ENCODE results near the gene GINS1. TPM values are rescaled to one million over a fixed set of nuclear protein-coding genes. Genes with fewer than 3 reads are reported as not detected.

GINS1 gene
- total RNA-seq, 1 donor from 2014 or later = not detected

DNA sequence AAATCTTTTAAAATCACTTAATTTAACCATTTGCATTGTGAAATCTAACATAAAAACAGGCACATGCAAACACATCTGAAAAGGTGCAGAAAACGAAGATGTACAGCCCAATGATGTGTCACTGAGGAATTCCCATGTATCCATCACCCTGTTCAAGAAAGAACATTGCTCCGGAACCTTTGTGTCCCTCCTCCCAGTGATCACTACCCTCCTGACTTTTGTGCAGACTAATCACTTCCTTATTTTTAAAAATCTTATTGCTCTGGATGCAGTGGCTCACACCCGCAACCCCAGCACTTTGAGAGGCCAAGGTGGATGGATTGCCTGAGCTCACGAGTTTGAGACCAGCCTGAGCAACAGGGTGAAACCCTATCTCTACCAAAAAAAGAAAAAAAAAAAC lies 14.6 kb downstream of the GINS1 start:
- DNase-seq (ENCODE audit: low spot score in 2 of 2) = no peak
- intact Hi-C loops (cut with DNase I) = no loop called here
- Histone ChIP-seq H3K4me3 (no peak overlapping the region), H3K4me1 (no peaks in the 10 kb centered on the region), H3K27ac (no peak overlapping the region), H3K27me3 (no peaks in the 10 kb centered on the region), H3K9me3 (no peaks in the 10 kb centered on the region), H3K36me3 (no peaks in the 10 kb centered on the region)
- TF ChIP-seq, protein P1, sequence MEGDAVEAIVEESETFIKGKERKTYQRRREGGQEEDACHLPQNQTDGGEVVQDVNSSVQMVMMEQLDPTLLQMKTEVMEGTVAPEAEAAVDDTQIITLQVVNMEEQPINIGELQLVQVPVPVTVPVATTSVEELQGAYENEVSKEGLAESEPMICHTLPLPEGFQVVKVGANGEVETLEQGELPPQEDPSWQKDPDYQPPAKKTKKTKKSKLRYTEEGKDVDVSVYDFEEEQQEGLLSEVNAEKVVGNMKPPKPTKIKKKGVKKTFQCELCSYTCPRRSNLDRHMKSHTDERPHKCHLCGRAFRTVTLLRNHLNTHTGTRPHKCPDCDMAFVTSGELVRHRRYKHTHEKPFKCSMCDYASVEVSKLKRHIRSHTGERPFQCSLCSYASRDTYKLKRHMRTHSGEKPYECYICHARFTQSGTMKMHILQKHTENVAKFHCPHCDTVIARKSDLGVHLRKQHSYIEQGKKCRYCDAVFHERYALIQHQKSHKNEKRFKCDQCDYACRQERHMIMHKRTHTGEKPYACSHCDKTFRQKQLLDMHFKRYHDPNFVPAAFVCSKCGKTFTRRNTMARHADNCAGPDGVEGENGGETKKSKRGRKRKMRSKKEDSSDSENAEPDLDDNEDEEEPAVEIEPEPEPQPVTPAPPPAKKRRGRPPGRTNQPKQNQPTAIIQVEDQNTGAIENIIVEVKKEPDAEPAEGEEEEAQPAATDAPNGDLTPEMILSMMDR (IDR thresholded peaks at IDR 0.05) = no peak

DNA sequence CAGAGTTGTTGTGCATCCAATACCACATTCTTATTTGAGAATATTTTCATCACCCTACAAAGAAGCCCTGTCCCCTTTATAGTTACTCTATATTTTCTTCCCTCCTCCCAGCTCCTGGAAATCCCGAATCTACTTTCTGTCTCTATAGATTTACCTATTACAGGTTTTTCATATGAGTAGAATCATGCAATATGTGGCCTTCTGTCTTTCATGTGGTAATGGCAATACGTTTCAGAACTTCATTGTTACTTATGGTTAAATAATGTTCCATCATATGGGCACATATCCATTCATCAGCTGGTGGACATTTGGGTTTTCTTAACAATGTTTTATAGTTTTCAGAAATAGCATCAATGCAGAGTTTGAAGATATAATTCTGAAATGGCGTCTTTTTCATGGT lies 17.1 kb downstream of the GINS1 start:
- TF ChIP-seq, protein P1 (IDR thresholded peaks at IDR 0.05) = no peak
- no peaks in the 10 kb centered on the region for H3K4me1 ChIP-seq
- H3K4me3 ChIP-seq = no peak overlapping the region
- no peak overlapping the region for H3K27ac ChIP-seq
- H3K27me3 ChIP-seq = no peaks in the 10 kb centered on the region
- intact Hi-C loops (cut with DNase I) = no loop called here
- no peak for DNase-seq (ENCODE audit: low spot score in 2 of 2)
- no peaks in the 10 kb centered on the region for H3K36me3 ChIP-seq
- H3K9me3 ChIP-seq = no peaks in the 10 kb centered on the region

DNA sequence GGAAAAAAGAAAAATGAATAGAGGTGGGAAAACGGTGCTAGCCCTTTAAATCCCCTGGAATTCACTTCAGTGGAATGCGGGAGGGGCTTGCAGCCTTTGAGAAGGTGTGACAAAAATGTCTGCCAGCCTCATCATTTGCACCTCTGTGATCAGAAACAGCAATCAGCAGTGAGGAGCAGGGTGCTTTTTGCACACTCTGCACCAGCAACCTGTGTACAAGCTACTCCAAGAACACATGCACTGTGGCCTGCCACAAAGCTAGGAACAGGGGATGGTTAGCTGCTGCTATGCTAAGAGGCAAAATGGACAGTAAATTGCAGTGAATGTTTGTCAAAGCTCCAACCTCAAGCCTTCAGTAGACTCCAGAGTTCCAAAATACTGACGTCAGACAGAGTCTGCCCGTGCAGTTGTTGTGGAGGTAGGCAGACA lies 29.7 kb downstream of the GINS1 start:
- intact Hi-C loops (cut with DNase I) = no loop called here
- Histone ChIP-seq H3K36me3 (no peaks in the 10 kb centered on the region), H3K4me1 (no peaks in the 10 kb centered on the region), H3K27ac (no peak overlapping the region), H3K4me3 (no peak overlapping the region), H3K9me3 (no peaks in the 10 kb centered on the region), H3K27me3 (no peaks in the 10 kb centered on the region)
- no peak for DNase-seq (ENCODE audit: low spot score in 2 of 2)
- TF ChIP-seq, protein P1 (IDR thresholded peaks at IDR 0.05) = no peak

DNA sequence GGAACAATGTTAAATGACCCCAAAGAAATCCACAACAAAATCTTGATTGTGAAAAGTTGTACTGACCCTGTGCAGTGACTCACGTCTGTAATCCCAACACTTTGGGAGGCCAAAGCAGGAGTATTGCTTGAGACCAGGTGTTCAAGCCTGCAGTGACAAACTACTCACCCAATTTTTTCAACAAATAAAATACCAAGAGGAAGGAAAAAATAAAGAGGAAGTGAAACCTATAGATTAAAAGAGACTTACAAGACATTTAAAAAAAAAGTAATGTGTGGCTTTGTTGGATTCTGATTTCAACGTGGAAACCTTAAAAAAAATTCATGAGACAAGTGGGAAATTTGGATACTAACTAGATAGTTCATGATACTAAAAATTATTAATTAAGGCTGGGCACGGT lies 31.9 kb downstream of the GINS1 start:
- TF ChIP-seq, protein P1 (IDR thresholded peaks at IDR 0.05) = no peak
- Histone ChIP-seq H3K27ac (no peak overlapping the region), H3K36me3 (no peaks in the 10 kb centered on the region), H3K4me3 (no peak overlapping the region), H3K27me3 (no peaks in the 10 kb centered on the region), H3K4me1 (no peaks in the 10 kb centered on the region), H3K9me3 (no peaks in the 10 kb centered on the region)
- intact Hi-C loops (cut with DNase I) = no loop called here
- no peak for DNase-seq (ENCODE audit: low spot score in 2 of 2)

DNA sequence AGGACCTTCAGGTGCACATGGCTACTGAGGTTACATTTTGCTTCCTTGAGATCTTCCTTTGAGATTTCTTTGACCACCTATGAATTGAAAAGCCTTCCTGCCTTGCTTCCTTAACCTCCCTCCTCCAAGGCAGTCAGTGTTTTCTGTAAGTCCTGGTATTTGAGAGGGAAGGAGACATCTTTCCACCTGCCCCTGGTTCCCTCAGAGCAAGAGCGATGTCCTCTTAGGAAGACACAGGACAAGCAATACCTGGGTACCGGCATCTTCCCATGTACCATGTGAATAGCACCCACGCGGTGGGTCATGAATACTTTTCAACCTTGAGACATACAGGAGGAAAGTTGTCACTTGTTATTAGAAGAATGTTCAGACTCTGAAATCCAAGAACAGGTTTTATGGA lies 37.1 kb downstream of the GINS1 start:
- Histone ChIP-seq H3K4me3 (no peak overlapping the region), H3K4me1 (no peaks in the 10 kb centered on the region), H3K36me3 (no peaks in the 10 kb centered on the region), H3K27ac (no peak overlapping the region), H3K9me3 (no peaks in the 10 kb centered on the region), H3K27me3 (no peaks in the 10 kb centered on the region)
- TF ChIP-seq, protein P1 (IDR thresholded peaks at IDR 0.05) = no peak
- no peak for DNase-seq (ENCODE audit: low spot score in 2 of 2)
- intact Hi-C loops (cut with DNase I) = no loop called here

DNA sequence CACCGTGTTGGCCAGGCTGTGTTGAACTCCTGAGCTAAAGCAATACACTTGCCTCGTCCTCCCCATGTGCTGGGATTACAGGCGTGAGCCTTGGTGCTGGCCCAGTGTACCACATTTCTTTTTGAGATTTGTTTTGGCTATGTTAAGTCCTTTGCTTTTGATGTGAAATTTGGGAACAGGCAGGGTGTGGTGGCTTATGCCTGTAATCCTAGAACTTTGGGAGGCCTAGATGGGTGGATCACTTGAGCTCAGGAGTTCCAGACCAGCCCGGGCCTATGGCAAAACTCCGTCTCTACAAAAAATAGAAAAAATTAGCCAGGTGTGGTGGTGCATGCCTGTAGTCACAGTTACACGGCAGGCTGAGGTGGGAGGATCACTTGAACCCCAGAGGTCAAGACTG lies 40.2 kb downstream of the GINS1 start:
- no peak overlapping the region for H3K4me3 ChIP-seq
- intact Hi-C loops (cut with DNase I) = no loop called here
- TF ChIP-seq, protein P1 (IDR thresholded peaks at IDR 0.05) = no peak

More for the DNA sequence above, 40.2 kb downstream of the GINS1 start:
- Histone ChIP-seq H3K36me3 (peaks cover 8 to 9% of the 10 kb centered on the region in 2 donors), H3K27ac (no peak overlapping the region), H3K9me3 (no peaks in the 10 kb centered on the region), H3K4me1 (no peaks in the 10 kb centered on the region), H3K27me3 (no peaks in the 10 kb centered on the region)
- no peak for DNase-seq (ENCODE audit: low spot score in 2 of 2)

All from ascending aorta (tissue), 2 donors.